WTC11 (cell line): Measurements from ENCODE around the gene HDAC9. TPM values are rescaled to one million over a fixed set of nuclear protein-coding genes. Genes with fewer than 3 reads are reported as not detected.

Experiments
- ATAC-seq: fragments of 200-7000 bp; cut with Tn5 transposase; 2 replicates; pipeline ENCODE4 v1.10.0; 2021; ENCODE audit warnings: mild to moderate bottlenecking, moderate library complexity
- CTCF ChIA-PET: fragments of 300-600 bp; sonication (Branson Sonifier 250); formaldehyde crosslinking; loops from one replicate; lab custom pipeline; 2021; ENCODE audit warnings: antibody characterized with exemption; lab: Charles Lee
- POLR2A ChIA-PET: fragments of 350-600 bp; sonication (Branson Sonifier 250); formaldehyde crosslinking; loops from one replicate; lab custom pipeline; 2021; ENCODE audit warnings: antibody characterized with exemption; lab: Charles Lee
- DNase-seq: peaks from one replicate; pipeline ENCODE4 v3.0.0; 2021; ENCODE audit warnings: low spot score
- H3K27ac Mint-ChIP-seq: 2 replicates; pipeline ENCODE4 v1.8.0; 2021; ENCODE audit warnings: mixed read lengths
- H3K27me3 Mint-ChIP-seq: 2 replicates; pipeline ENCODE4 v1.8.0; 2021; ENCODE audit warnings: low read depth, mild to moderate bottlenecking, moderate library complexity, mixed read lengths
- H3K36me3 Mint-ChIP-seq: 2 replicates; pipeline ENCODE4 v1.8.0; 2021; ENCODE audit warnings: mixed read lengths
- H3K4me1 Mint-ChIP-seq: 2 replicates; pipeline ENCODE4 v1.8.0; 2022; ENCODE audit warnings: mixed read lengths
- H3K4me3 Mint-ChIP-seq: 2 replicates; pipeline ENCODE4 v1.8.0; 2021; ENCODE audit warnings: mild to moderate bottlenecking, moderate library complexity, mixed read lengths
- H3K9me3 Mint-ChIP-seq: 2 replicates; pipeline ENCODE4 v1.8.0; 2021; ENCODE audit warnings: mixed read lengths
- CBFB ChIP-seq: sonication (generic); formaldehyde crosslinking; IDR thresholded peaks from 2 replicates; pipeline ENCODE4 v1.8.1; 2022; ENCODE audit warnings: mild to moderate bottlenecking, low read depth, missing genetic modification reagents
- GRHL2 ChIP-seq: fragments of 250-450 bp; sonication (Bioruptor Pico); IDR thresholded peaks from 2 replicates; pipeline ENCODE4 v1.8.0; 2022; ENCODE audit warnings: mild to moderate bottlenecking, moderate library complexity; ENCODE audit not compliant: insufficient replicate concordance, severe bottlenecking
- JUN ChIP-seq: sonication (generic); formaldehyde crosslinking; IDR thresholded peaks from 2 replicates; pipeline ENCODE4 v1.8.0; 2023; ENCODE audit warnings: mild to moderate bottlenecking, missing genetic modification reagents
- RORB ChIP-seq: fragments of 250-450 bp; sonication (Bioruptor Pico); IDR thresholded peaks from 2 replicates; pipeline ENCODE4 v1.9.0; 2021; ENCODE audit warnings: mild to moderate bottlenecking
- SOX15 ChIP-seq: fragments of 250-450 bp; sonication (Bioruptor Pico); IDR thresholded peaks from 2 replicates; pipeline ENCODE4 v1.9.0; 2021; ENCODE audit warnings: mild to moderate bottlenecking
- TCF7 ChIP-seq: sonication (generic); formaldehyde crosslinking; IDR thresholded peaks from 2 replicates; pipeline ENCODE4 v1.8.0; 2022; ENCODE audit warnings: mild to moderate bottlenecking, low read depth, missing genetic modification reagents, moderate library complexity
- TEAD1 ChIP-seq: sonication (generic); formaldehyde crosslinking; IDR thresholded peaks from 2 replicates; pipeline ENCODE4 v1.8.0; 2022; ENCODE audit warnings: mild to moderate bottlenecking, missing genetic modification reagents
- total RNA-seq: library from RNA; stranded (reverse); gene quantifications from 3 replicates; pipeline ENCODE4 v1.2.3, GENCODE V29; 2021
- TF ChIP-seq, protein P1 (sequence below): sonication (generic); formaldehyde crosslinking; IDR thresholded peaks from 2 replicates; pipeline ENCODE4 v1.8.1; 2023; ENCODE audit warnings: mild to moderate bottlenecking, missing genetic modification reagents
- TF ChIP-seq, protein P2 (sequence below): fragments of 250-450 bp; sonication (Bioruptor Pico); IDR thresholded peaks from 2 replicates; pipeline ENCODE4 v1.9.0; 2021; ENCODE audit warnings: mild to moderate bottlenecking
- TF ChIP-seq, protein P3 (sequence below): sonication (generic); formaldehyde crosslinking; IDR thresholded peaks from 2 replicates; pipeline ENCODE4 v1.8.1; 2022; ENCODE audit warnings: low read depth, missing genetic modification reagents, borderline replicate concordance
- TF ChIP-seq, protein P4 (sequence below): sonication (generic); formaldehyde crosslinking; conservative IDR thresholded peaks from 2 replicates; pipeline ENCODE4 v1.8.1; 2023; ENCODE audit warnings: mild to moderate bottlenecking, low read depth, missing genetic modification reagents, moderate library complexity
- TF ChIP-seq, protein P5 (sequence below): sonication (generic); formaldehyde crosslinking; IDR thresholded peaks from 2 replicates; pipeline ENCODE4 v1.8.0; 2023; ENCODE audit warnings: missing genetic modification reagents, mild to moderate bottlenecking, borderline replicate concordance
- TF ChIP-seq, protein P6 (sequence below): sonication (generic); formaldehyde crosslinking; IDR thresholded peaks from 2 replicates; pipeline ENCODE4 v1.8.1; 2023; ENCODE audit warnings: mild to moderate bottlenecking, moderate library complexity, missing genetic modification reagents
- TF ChIP-seq, protein P7 (sequence below): sonication (generic); formaldehyde crosslinking; IDR thresholded peaks from 2 replicates; pipeline ENCODE4 v1.8.1; 2023; ENCODE audit warnings: mild to moderate bottlenecking, missing genetic modification reagents, moderate library complexity

Gene HDAC9
- total RNA-seq, 1 experiment from 2014 or later, result 18.8 TPM

DNA sequence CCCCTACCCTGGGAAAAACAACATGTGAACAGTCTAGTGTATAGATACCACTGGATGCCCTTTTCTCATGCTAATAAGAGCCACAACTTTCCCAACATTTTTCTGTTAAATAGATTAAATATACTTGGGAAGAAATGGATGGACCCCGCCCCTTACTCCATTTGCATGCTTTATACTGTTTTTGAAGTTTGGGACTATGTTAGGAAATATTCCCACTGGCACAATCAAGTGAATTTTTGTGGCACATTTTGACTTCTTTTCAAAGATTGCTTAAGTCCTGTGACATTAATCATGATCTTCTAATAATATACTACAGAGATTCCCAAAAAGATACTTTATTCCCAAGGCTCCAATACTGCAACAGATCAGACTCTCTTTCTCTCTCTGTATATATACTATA, 405.3 kb downstream of the HDAC9 start (continued):
- TF ChIP-seq, protein P1, sequence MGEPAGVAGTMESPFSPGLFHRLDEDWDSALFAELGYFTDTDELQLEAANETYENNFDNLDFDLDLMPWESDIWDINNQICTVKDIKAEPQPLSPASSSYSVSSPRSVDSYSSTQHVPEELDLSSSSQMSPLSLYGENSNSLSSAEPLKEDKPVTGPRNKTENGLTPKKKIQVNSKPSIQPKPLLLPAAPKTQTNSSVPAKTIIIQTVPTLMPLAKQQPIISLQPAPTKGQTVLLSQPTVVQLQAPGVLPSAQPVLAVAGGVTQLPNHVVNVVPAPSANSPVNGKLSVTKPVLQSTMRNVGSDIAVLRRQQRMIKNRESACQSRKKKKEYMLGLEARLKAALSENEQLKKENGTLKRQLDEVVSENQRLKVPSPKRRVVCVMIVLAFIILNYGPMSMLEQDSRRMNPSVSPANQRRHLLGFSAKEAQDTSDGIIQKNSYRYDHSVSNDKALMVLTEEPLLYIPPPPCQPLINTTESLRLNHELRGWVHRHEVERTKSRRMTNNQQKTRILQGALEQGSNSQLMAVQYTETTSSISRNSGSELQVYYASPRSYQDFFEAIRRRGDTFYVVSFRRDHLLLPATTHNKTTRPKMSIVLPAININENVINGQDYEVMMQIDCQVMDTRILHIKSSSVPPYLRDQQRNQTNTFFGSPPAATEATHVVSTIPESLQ (CRISPR knock-in tag), result no peak
- TF ChIP-seq TEAD1 (CRISPR knock-in tag), result no peak
- no peak for TF ChIP-seq RORB
- TF ChIP-seq, protein P2, sequence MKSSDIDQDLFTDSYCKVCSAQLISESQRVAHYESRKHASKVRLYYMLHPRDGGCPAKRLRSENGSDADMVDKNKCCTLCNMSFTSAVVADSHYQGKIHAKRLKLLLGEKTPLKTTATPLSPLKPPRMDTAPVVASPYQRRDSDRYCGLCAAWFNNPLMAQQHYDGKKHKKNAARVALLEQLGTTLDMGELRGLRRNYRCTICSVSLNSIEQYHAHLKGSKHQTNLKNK (CRISPR knock-in tag), result no peak

DNA sequence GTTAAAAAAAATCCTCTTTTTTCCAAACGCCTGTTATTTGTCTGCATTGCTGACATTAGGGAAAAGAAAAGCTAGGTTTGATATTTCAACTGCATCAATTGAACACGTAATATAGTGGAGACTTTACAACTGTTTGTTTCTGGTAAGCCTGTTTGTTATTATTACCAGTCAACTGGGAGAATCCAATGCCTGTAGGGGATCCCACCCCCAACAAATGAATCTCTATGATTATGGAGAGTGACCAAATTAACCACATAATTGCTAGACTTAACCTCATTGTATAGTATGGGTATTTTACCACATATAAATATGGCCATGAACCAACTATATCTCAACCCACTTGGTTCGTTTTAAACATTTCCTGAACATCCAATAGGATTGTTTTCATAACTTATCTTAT, 405.8 kb downstream of the HDAC9 start:
- no peaks in the 10 kb centered on the region for H3K36me3 Mint-ChIP-seq
- H3K9me3 Mint-ChIP-seq, result no peaks in the 10 kb centered on the region
- TF ChIP-seq TCF7 (CRISPR knock-in tag) (no peak), SOX15 (CRISPR knock-in tag) (no peak), CBFB (CRISPR knock-in tag) (no peak), GRHL2 (CRISPR knock-in tag) (no peak), JUN (CRISPR knock-in tag) (no peak)
- TF ChIP-seq, protein P3, sequence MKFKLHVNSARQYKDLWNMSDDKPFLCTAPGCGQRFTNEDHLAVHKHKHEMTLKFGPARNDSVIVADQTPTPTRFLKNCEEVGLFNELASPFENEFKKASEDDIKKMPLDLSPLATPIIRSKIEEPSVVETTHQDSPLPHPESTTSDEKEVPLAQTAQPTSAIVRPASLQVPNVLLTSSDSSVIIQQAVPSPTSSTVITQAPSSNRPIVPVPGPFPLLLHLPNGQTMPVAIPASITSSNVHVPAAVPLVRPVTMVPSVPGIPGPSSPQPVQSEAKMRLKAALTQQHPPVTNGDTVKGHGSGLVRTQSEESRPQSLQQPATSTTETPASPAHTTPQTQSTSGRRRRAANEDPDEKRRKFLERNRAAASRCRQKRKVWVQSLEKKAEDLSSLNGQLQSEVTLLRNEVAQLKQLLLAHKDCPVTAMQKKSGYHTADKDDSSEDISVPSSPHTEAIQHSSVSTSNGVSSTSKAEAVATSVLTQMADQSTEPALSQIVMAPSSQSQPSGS (CRISPR knock-in tag), result no peak
- TF ChIP-seq, protein P4, sequence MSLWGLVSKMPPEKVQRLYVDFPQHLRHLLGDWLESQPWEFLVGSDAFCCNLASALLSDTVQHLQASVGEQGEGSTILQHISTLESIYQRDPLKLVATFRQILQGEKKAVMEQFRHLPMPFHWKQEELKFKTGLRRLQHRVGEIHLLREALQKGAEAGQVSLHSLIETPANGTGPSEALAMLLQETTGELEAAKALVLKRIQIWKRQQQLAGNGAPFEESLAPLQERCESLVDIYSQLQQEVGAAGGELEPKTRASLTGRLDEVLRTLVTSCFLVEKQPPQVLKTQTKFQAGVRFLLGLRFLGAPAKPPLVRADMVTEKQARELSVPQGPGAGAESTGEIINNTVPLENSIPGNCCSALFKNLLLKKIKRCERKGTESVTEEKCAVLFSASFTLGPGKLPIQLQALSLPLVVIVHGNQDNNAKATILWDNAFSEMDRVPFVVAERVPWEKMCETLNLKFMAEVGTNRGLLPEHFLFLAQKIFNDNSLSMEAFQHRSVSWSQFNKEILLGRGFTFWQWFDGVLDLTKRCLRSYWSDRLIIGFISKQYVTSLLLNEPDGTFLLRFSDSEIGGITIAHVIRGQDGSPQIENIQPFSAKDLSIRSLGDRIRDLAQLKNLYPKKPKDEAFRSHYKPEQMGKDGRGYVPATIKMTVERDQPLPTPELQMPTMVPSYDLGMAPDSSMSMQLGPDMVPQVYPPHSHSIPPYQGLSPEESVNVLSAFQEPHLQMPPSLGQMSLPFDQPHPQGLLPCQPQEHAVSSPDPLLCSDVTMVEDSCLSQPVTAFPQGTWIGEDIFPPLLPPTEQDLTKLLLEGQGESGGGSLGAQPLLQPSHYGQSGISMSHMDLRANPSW, result no peak
- TF ChIP-seq, protein P5, sequence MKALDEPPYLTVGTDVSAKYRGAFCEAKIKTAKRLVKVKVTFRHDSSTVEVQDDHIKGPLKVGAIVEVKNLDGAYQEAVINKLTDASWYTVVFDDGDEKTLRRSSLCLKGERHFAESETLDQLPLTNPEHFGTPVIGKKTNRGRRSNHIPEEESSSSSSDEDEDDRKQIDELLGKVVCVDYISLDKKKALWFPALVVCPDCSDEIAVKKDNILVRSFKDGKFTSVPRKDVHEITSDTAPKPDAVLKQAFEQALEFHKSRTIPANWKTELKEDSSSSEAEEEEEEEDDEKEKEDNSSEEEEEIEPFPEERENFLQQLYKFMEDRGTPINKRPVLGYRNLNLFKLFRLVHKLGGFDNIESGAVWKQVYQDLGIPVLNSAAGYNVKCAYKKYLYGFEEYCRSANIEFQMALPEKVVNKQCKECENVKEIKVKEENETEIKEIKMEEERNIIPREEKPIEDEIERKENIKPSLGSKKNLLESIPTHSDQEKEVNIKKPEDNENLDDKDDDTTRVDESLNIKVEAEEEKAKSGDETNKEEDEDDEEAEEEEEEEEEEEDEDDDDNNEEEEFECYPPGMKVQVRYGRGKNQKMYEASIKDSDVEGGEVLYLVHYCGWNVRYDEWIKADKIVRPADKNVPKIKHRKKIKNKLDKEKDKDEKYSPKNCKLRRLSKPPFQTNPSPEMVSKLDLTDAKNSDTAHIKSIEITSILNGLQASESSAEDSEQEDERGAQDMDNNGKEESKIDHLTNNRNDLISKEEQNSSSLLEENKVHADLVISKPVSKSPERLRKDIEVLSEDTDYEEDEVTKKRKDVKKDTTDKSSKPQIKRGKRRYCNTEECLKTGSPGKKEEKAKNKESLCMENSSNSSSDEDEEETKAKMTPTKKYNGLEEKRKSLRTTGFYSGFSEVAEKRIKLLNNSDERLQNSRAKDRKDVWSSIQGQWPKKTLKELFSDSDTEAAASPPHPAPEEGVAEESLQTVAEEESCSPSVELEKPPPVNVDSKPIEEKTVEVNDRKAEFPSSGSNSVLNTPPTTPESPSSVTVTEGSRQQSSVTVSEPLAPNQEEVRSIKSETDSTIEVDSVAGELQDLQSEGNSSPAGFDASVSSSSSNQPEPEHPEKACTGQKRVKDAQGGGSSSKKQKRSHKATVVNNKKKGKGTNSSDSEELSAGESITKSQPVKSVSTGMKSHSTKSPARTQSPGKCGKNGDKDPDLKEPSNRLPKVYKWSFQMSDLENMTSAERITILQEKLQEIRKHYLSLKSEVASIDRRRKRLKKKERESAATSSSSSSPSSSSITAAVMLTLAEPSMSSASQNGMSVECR (CRISPR knock-in tag), result no peak
- TF ChIP-seq, protein P6, sequence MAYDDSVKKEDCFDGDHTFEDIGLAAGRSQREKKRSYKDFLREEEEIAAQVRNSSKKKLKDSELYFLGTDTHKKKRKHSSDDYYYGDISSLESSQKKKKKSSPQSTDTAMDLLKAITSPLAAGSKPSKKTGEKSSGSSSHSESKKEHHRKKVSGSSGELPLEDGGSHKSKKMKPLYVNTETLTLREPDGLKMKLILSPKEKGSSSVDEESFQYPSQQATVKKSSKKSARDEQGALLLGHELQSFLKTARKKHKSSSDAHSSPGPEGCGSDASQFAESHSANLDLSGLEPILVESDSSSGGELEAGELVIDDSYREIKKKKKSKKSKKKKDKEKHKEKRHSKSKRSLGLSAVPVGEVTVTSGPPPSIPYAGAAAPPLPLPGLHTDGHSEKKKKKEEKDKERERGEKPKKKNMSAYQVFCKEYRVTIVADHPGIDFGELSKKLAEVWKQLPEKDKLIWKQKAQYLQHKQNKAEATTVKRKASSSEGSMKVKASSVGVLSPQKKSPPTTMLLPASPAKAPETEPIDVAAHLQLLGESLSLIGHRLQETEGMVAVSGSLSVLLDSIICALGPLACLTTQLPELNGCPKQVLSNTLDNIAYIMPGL (CRISPR knock-in tag), result no peak
- TF ChIP-seq, protein P7, sequence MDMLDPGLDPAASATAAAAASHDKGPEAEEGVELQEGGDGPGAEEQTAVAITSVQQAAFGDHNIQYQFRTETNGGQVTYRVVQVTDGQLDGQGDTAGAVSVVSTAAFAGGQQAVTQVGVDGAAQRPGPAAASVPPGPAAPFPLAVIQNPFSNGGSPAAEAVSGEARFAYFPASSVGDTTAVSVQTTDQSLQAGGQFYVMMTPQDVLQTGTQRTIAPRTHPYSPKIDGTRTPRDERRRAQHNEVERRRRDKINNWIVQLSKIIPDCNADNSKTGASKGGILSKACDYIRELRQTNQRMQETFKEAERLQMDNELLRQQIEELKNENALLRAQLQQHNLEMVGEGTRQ, result no peak
- no peak for DNase-seq
- no peak for ATAC-seq
- no peak overlapping the region for H3K4me3 Mint-ChIP-seq
- H3K27ac Mint-ChIP-seq, result no peak overlapping the region
- CTCF ChIA-PET, result no interaction called here
- H3K4me1 Mint-ChIP-seq, result peaks cover 6% of the 10 kb centered on the region; the same call in 1 of the 2 replicates
- no peaks in the 10 kb centered on the region for H3K27me3 Mint-ChIP-seq
- POLR2A ChIA-PET, result no interaction called here
